ENCODE measurements around the gene ATG14.
A peak's percentile ranks its signal among the peaks of the same experiment; 100 is the strongest.
"Not testable (repeated sequence)": the region's sequence is repeated elsewhere in the genome, so short reads cannot be mapped to it uniquely, and the experiment has no call there.

ATG14 gene, protein sequence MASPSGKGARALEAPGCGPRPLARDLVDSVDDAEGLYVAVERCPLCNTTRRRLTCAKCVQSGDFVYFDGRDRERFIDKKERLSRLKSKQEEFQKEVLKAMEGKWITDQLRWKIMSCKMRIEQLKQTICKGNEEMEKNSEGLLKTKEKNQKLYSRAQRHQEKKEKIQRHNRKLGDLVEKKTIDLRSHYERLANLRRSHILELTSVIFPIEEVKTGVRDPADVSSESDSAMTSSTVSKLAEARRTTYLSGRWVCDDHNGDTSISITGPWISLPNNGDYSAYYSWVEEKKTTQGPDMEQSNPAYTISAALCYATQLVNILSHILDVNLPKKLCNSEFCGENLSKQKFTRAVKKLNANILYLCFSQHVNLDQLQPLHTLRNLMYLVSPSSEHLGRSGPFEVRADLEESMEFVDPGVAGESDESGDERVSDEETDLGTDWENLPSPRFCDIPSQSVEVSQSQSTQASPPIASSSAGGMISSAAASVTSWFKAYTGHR

DNA sequence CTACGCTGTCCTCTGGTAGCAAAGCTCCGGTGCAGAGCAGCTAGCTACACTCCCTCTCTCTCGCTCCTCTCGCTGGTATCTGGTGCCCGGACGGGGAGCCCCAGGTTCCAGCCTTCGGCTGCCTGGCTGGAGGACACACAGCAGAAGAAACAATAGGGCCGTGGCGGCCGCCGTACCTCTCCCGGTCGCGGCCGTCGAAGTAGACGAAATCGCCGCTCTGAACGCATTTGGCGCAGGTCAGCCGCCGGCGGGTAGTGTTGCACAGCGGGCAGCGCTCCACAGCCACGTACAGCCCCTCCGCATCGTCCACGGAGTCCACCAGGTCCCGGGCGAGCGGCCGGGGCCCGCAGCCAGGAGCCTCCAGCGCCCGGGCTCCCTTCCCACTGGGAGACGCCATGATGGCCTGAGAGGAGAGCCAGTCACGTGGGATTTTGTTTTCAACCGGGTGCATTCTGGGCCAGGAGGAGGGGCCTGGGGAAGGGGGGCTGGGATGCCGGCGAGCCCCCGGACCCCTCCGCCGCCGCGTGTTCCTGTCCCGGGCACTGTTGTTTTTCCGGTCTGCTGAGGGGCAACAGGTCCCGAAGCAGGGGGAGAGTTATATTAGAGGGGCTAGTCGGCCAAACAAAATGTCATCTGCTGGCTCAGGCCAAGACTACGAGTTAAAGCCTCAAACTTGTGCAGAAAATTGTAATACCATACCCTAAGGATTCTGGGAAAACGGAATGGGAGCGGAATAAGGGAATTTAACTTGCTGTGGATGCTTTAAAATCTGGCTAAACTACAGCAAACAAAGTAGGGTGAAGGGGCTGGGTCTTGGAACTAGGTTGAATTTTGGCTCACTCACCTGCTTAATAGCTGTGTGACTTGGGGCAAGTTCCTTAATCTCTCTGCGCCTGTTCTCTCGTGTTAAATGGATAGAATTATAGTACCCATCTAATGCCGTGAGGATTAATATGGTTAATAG, at the start of gene ATG14:
Gene ATG14 (minus strand): TSS at position 405 of the 964 bp plus-strand sequence. CDS start 8 bp downstream, at position 397.
- DNase-seq (ENCODE audit: low read depth in 2 of 2): peak; percentile 53 to 54

DNA sequence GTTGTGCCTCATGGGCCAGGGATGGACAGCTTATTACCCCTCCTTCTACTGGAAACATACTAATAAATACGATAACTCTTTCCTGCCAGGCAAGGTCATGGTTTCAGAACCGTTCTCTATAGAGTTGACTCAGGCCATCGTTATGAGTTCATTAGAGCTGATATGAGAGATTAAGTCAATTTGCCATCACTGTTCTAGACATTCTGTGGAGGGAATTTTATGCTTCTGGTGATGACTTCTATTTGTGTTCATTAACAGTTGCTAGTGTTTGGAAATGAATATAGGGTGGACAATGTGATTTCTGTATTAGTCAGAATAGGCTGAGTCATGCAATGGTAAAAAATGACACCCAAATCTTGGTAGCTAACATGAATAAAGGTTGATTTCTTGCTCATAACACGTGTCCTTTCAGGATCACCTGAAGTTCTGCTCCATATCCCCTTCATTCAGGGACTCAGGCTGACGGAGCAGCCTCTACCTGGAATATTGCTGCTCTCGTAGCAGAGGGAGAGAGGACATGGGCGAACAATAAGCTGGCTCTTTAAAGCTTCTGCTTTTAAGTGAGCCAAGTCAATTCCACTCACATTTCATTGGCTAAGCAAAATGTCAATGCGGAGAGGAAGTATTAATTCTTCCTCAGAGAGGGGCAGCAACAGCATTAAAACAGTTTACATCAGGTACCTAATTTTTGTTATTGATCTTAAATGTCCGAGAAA, 47.3 kb upstream of the ATG14 start:
- DNase-seq (ENCODE audit: low read depth in 2 of 2): no peak

DNA sequence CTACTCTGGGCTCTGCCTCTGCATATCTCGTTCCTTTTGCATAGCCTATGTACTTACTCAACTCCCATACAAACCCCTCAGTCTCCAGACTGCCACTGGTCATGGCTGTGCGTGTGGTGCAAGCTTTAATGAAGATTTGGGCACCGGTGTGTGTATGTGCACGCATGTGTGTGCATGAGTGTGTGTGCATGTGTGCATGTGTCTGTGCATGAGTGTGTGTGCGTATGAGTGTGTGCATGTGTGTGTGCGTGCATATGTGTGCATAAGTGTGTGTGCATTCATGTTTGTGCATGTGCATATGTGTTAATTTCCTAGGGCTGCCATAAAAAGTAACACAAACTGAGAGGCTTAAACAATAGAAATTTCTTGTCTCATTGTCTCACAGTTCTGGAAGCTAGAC, 45.9 kb upstream of the ATG14 start:
- DNase-seq (ENCODE audit: low read depth in 2 of 2): no peak

DNA sequence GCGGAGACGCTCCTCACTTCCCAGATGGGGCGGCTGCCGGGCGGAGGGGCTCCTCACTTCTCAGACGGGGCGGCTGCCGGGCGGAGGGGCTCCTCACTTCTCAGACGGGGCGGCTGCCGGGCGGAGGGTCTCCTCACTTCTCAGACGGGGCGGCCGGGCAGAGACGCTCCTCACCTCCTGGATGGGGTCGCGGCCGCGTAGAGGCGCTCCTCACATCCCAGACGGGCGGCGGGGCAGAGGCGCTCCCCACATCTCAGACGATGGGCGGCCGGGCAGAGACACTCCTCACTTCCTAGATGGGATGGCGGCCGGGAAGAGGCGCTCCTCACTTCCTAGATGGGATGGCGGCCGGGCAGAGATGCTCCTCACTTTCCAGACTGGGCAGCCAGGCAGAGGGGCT, 44.8 kb upstream of the ATG14 start:
- DNase-seq (ENCODE audit: low read depth in 2 of 2): not testable (repeated sequence)

DNA sequence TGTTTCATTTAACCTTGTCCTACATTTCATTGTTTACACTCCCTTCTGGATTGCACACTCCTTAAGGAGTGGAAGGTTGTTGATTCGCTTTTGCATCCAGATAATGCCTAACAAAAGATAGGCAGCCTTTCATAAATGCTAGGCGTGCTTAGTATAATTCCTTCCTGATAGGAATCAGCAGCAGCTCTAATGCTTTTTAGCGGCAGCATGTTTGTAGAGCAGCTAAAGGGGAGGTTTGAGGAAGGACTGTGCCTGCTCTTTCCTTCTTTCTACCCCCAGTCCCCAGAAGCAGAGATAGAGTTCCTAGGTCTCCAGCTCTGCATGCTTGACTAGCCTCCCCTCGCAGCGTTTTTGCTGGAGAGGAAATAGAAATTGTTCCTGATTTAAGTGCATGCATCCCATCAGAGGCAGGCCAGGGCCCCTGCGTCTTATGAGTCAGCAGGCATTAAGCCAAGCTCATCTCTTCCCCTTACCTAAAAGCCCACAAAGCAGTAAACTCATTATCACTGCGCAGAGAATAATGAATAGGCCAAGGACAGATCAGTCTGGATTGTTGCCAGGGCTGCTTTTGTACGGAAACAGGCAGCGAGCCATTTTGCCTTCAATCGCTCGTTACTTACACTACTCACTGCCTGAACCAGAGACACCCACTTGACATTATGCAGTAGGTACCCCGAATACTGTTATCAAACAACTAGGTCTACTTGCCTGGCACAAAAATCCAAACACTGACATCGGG, 42.8 kb upstream of the ATG14 start:
- DNase-seq (ENCODE audit: low read depth in 2 of 2): no peak

DNA sequence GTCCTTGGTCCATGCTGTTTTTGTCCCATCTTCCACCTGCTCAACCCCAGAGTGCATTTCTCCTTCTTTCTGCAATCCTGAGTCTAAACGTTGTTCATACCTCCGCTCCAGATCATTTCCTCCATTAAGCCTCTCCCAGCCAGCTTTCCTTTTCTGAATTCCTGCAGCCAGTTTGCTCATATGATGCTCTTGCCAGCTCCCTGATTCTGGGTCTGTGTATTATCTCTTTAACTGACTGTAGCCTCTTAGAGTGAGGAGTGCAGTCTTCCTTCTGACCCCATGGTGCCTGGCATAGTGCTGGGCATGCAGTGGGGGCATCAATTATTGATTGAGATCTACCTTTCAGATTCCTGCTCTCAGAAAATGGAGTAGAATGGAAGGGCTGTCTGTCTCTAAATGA, 40.3 kb upstream of the ATG14 start:
- DNase-seq (ENCODE audit: low read depth in 2 of 2): no peak

DNA sequence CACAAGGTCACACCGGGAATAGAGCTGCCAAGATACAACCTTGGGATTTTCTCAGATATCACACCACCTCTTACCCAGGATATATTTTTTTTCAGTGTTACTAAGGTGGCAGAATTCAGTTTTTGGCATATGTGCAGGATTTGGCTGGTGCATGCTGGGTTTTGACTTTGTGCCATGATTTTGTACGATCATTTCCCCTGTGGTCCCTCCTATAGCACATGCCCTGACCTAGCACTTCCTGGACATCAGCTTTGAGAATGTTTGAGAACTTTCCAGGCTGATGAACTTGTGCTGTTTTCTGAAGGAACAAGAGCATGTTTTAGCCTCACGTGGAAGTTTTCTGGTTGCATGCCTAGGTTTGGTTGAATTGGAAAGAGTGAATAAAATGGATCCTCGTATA, 39.8 kb upstream of the ATG14 start:
- DNase-seq (ENCODE audit: low read depth in 2 of 2): no peak

DNA sequence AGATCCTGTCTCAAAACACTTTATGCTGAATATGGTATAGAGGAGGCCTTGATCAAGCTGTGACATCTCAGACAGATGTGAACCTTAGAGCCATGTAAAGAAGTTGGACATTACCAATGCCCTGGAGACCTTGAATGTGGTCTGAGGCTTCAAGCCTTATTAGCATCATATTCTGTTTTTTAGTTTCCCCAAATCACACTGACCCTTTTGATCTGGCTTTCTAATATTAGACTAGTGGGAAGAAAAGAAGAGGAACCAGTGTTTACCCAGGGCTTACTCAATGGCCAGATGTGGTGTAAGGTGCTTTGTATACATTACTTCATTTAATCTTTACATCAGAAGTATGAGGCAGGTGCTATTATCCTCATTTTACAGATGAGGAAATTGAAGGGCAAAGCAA, 39.4 kb upstream of the ATG14 start:
- DNase-seq (ENCODE audit: low read depth in 2 of 2): no peak

DNA sequence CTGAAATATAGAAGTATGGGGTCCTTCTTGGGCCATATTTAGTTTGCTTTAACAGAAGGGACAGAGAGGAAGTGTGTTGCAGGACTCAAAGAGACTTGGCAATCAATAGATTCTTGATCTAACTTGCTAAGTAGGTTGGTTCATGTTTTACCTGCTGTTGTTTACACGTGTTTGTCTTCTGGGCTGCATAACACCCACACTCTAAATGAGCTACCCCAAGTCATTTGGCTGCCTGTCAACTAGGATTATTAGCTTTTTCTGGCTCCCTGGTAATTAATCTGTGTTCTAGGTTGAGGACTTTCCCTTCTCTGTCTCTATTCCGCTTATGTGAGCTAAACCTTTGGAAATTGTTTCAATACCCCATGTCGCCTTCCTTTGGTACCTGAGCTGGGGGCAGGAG, 38.9 kb upstream of the ATG14 start:
- DNase-seq (ENCODE audit: low read depth in 2 of 2): no peak

DNA sequence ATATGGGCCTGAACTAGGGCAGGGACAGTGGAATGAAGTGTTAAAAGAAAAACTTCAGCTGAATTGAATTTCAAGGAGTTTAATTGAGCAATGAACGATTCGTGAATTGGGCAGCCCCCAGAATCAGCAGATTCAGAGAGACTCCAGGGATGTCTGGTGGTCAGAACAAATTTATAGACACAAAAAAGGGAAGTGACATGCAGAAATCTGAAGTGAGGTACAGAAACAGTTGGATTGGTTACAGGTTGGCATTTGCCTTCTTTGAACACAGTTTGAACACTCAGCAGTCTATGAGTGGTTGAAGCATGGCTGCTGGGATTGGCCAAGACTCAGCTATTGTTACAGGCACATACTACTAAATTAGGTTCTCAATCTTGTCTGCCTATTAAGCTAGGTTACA, 38.5 kb upstream of the ATG14 start:
- no peak for DNase-seq (ENCODE audit: low read depth in 2 of 2)

DNA sequence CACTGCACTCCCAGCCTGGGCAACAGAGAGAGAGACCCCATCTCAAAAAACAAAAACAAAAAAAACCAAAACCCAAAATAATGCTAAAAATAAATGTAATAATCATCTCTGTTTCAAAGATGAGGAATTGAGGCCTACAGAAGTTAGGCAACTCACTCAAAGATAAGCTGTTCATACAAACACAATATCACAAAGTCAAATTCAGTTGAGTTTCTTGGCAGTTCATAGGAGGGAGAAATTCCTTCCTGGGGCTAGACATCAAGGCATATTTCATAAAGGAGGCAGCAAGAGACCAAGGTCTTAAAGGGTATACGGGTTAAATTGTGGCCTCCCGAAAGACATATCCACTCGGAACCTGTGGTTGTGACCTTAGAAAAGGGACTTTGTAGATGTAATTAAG, 37.5 kb upstream of the ATG14 start:
- no peak for DNase-seq (ENCODE audit: low read depth in 2 of 2)

DNA sequence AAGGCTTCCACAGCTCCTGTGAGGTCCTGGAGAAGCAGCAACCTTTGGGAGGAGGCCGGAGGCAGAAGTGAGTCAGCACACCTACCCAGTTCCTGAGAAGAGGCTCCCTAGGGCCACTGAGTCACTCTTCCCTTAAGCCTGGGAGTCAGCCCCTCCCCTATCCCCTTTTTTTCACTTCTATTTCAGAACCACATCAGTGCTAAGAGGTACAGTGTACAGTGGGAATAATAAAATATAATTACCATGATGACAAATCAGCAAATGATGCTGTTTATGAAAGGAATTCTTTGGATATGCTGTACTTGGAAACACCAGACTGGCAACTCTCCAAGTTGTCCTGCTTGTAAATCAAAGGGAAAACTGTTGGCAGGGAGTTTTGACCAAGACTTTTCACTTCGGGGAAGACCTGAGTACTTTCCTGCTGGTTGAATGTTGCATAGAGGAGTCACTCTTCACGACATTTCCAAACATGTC, 36.5 kb upstream of the ATG14 start:
- no peak for DNase-seq (ENCODE audit: low read depth in 2 of 2)

DNA sequence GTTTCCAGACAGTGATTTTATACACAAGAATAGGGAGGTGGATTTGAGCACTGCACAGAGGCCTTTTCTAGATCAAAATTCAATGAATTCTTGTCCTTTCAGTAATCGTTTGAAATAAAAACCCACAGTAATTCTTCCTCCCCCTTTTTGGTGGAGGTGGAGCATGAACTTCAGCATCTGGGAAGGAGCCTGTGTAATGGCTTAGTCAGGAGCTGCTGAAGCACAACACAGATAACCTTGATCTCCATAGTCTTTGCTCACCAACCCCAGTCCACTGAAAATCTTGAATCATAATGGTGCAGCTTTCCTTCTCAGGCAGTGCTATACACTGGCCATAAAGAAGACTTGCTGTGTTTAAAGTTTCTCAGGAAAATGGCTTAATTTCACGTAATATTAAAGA, 35.2 kb upstream of the ATG14 start:
- DNase-seq (ENCODE audit: low read depth in 2 of 2): no peak

DNA sequence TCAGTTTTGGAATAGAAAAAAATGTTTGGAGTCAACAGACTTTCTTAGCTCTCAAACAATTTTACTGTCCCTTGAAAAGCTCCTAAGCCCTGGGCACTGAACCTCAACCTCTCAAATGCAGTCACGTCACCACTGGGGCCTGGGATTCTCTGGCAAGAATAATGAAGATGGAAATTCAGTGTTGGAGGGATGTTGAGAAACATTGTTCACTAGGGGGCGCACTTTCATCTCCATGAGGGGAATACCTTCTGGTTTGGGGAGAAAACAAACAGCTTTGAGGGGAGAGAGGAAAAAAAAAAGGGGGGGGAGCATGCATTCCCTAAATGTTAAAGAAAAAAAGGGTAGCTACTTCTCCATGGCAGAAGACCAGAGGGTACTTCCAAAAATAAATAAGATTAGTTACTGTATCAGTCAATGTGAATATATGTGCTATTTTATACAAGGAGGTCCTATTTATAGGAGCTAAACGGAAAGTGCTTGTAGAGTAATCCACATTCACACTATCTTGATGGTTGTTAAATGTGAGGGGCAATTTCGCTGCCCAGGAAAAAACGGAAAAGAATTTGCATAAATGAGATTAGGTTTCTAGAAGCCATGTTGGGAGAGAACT, 34.6 kb upstream of the ATG14 start:
- peak in 1 of 2 donors; percentile 12 for DNase-seq (ENCODE audit: low read depth in 2 of 2)

DNA sequence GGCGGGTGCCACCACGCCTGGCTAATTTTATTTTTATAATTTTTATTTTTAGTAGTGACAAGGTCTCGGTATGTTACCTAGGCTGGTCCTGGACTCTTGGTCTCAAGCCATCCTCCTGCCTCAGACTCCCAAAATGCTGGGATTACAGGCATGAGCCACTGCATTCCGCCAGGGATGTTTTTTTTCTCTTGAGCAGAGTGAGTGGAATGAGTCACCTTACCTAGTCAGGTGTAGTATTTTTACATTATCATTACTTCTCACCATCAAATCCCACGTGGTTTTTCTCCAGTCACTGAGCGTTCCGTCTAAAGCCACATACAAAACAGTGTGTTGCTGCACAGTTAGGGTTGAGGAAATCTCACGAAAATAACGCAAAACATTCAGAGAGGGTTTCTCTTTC, 29.7 kb upstream of the ATG14 start:
- no peak for DNase-seq (ENCODE audit: low read depth in 2 of 2)

DNA sequence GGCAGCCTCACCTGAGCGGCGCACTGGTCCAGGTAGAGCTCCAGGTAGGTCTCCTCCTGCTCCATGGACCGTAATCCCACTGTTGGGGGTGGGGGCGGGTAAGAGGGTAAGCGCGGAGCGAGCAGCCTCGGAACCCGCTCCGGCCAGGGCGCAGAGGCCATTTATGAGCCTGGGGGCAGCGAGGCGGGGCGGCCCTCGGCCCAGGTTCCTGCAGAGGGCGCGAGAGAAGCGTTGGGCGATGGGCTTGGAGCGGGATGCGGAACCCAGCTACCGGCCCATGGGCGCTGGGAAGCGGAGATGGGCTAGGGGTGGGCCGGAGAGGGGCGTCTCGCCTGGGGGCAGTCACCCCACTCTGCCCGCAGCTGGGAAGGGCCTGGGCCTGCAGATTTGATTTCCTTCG, 28.8 kb upstream of the ATG14 start, which contains the start of gene TBPL2:
Gene TBPL2 (minus strand): TSS at position 232 of the 400 bp plus-strand sequence. CDS start 167 bp downstream, at position 65.
- no peak for DNase-seq (ENCODE audit: low read depth in 2 of 2)

DNA sequence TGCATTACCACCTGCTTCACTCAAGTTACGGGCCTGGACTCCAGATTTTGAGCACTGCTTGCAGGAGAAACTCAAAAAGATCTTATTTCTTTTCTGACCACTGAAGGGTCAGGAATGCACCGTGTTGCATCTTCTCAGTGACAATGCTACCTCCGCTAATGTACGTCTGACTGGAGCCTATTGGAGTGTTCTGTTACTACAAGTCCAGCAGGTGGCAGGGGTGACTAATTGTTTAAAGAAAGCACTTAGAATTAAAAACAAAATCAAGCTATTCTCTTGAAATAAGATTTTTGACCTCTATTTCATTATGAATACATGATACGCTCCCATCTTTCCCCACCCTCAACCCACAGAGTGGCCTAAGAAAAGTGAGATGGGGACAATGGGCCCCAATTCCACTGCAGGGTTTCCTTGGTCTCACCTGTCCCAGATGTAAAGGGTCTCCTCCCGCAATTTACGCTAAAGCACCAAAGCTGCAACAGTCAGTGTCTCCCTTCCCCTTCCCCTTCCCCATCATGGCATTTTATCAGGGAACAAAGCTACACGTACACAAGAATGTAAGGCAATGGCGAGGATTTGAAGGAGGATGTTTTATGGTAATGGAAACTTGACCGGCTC, 26.5 kb upstream of the ATG14 start:
- DNase-seq (ENCODE audit: low read depth in 2 of 2): no peak

DNA sequence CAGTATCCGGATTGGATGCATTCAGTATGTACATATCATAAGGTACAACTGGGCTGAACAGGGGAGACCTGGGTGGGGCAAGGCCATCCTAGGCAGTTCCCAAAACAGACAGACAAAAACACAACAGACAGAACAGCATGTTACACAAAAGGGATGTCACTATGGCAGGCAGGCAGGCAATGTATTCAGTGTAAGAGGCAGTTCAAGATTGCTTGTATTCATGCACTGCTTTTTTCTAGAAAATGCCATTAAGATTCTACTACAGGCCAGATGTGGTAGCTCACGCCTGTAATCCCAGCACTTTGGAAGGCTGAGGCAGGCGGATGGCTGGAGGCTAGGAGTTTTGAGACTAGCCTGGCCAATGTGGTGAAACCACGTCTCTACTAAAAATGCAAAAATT, 25.3 kb upstream of the ATG14 start:
- no peak for DNase-seq (ENCODE audit: low read depth in 2 of 2)

DNA sequence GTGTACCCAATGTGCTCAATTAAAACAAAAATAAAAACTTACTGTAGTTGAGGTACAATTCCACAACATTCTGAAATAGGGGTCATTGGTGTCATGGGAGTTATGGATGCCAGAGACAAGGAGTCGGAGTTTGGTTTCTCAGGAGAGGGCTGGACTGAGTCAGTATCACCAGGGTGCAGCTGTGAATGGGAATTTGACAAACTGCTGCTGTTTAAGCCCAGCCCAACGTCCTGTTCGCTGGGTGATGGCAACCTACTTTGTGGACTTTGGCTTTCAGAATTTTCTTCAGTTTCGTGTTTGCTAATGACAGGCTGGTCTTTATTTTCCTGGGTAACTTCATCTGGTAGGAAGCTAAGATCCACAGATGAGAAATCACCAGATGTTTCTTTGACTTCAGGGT, 24.9 kb upstream of the ATG14 start:
- no peak for DNase-seq (ENCODE audit: low read depth in 2 of 2)

DNA sequence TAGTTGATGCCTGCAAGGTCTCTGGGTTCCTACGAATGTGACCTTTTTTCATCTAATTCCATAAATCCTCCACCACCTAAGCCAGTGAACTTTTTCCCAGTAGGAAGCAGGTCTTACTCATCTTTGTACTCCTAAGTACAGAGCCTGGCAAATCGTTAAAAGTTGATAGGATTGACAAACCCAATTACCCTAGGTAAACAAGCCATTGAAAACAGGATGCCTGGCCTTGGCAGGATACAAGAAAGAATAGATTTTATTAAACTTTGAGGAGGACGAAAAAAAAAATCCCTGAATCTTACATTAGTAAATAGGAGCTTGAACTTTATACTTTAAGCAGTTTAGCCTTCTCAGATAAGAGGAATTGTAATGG, 23.2 kb upstream of the ATG14 start:
- DNase-seq (ENCODE audit: low read depth in 2 of 2): no peak

Measured in stimulated activated CD8-positive, alpha-beta memory T cell treated with anti-CD3 and anti-CD28 coated beads, Interleukin-15, amount 100 ng/mL, for 4 hours (primary cell).